ENCODE results near the gene WIPF3.
"Not testable (repeated sequence)": the region's sequence is repeated elsewhere in the genome, so short reads cannot be mapped to it uniquely, and the experiment has no call there.

The WIPF3 gene

GRCh38 chr7:29957521-29958310 is 151.4 kb downstream of the WIPF3 start:
- no peak for DNase-seq

- no peak for DNase-seq
Measured at GRCh38 chr7:29958667-29959358, 152.5 kb downstream of the WIPF3 start.

- not testable (repeated sequence) for DNase-seq
Measured at GRCh38 chr7:29961611-29962010, 155.3 kb downstream of the WIPF3 start.

GRCh38 chr7:29962035-29962434 is 155.7 kb downstream of the WIPF3 start:
- DNase-seq: no peak

GRCh38 chr7:29965030-29965429 is 158.7 kb downstream of the WIPF3 start:
- DNase-seq: no peak

Measured in activated T-cell treated with anti-CD3 and anti-CD28 coated beads, Interleukin-2, amount 50 U/mL, for 48 hours (primary cell).